ENCODE results near the gene CBFA2T3.

The CBFA2T3 gene

DNA sequence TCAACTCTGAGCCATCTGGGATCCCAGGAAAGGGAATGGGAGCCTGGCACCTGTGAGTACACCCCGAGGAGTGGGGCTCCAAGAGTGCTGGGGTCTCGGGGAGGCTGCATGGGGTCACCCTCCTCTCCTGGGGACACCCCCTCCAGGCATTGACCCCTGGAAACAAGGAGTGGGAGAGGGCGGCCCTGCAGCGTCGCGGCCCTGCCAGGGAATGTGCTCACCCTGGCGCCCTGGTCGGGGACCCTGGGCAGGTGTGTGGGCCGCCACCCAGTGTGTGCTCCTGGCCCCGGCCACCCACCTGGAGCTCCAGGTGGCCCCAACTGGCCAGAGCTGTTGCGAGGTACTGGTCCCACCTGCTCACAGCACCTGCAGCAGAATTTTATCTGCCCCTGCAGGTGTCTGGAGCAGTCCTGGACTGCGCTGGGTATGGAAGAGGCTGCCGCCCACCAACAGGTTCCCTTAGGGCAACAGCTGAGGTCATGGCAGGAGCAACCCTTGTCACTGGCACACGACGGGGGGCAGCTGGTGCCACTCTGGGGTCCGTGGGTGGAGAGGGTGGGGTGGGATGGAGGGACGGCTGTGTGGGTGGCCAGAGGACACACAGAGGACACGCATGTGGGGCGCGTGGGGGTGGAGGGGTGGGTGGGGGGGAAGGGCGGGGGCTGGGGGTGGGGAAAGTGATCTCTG lies 105.1 kb downstream of the CBFA2T3 start:
- H3K27ac ChIP-seq (ENCODE audit: low read depth, low read length): no peak overlapping the region
- no peaks in the 10 kb centered on the region for H3K4me1 ChIP-seq (ENCODE audit: control insufficient read depth, insufficient read depth, low read length)
- no peak overlapping the region for H3K4me3 ChIP-seq (ENCODE audit: low read depth, low read length)
- H3K36me3 ChIP-seq (ENCODE audit: control insufficient read depth, insufficient read depth, low read length): no peaks in the 10 kb centered on the region
- H3K9me3 ChIP-seq (ENCODE audit: control insufficient read depth, insufficient read depth, low read length): no peaks in the 10 kb centered on the region
- no peak overlapping the region for H3K9ac ChIP-seq (ENCODE audit: low read depth, low read length)
- H3K27me3 ChIP-seq (ENCODE audit: control insufficient read depth, insufficient read depth, low read length): no peaks in the 10 kb centered on the region

GRCh38 chr16:88871349-88871702 lies 105.7 kb downstream of the CBFA2T3 start:
- H3K27ac ChIP-seq (ENCODE audit: low read depth, low read length): no peak overlapping the region
- H3K9me3 ChIP-seq (ENCODE audit: control insufficient read depth, insufficient read depth, low read length): no peaks in the 10 kb centered on the region
- no peaks in the 10 kb centered on the region for H3K36me3 ChIP-seq (ENCODE audit: control insufficient read depth, insufficient read depth, low read length)
- H3K4me1 ChIP-seq (ENCODE audit: control insufficient read depth, insufficient read depth, low read length): no peaks in the 10 kb centered on the region
- H3K4me3 ChIP-seq (ENCODE audit: low read depth, low read length): no peak overlapping the region
- H3K27me3 ChIP-seq (ENCODE audit: control insufficient read depth, insufficient read depth, low read length): no peaks in the 10 kb centered on the region
- no peak overlapping the region for H3K9ac ChIP-seq (ENCODE audit: low read depth, low read length)

GRCh38 chr16:88870608-88871348 lies 106.2 kb downstream of the CBFA2T3 start:
- no peak overlapping the region for H3K27ac ChIP-seq (ENCODE audit: low read depth, low read length)
- no peaks in the 10 kb centered on the region for H3K27me3 ChIP-seq (ENCODE audit: control insufficient read depth, insufficient read depth, low read length)
- no peak overlapping the region for H3K4me3 ChIP-seq (ENCODE audit: low read depth, low read length)
- no peak overlapping the region for H3K9ac ChIP-seq (ENCODE audit: low read depth, low read length)
- no peaks in the 10 kb centered on the region for H3K9me3 ChIP-seq (ENCODE audit: control insufficient read depth, insufficient read depth, low read length)
- H3K36me3 ChIP-seq (ENCODE audit: control insufficient read depth, insufficient read depth, low read length): no peaks in the 10 kb centered on the region
- H3K4me1 ChIP-seq (ENCODE audit: control insufficient read depth, insufficient read depth, low read length): no peaks in the 10 kb centered on the region

DNA sequence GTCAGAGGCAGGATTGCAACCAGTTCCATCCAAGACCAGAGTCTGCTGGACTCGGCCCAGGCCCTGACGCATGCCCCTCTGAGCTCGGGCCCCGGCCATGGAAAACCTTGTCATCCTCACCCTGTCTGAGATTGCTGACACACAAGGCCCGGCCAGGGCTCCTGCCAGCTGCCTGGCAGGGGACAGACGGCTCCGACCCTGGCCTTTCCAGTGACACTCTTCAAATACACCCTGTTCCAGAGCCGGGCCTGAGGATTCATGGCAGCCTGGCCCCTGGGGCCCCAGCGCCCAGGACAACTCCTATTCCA lies 107.4 kb downstream of the CBFA2T3 start:
- no peak overlapping the region for H3K27ac ChIP-seq (ENCODE audit: low read depth, low read length)
- H3K27me3 ChIP-seq (ENCODE audit: control insufficient read depth, insufficient read depth, low read length): no peaks in the 10 kb centered on the region

GRCh38 chr16:88868974-88869672 lies 107.9 kb downstream of the CBFA2T3 start:
- no peak overlapping the region for H3K27ac ChIP-seq (ENCODE audit: low read depth, low read length)

More for the DNA sequence above, 107.4 kb downstream of the CBFA2T3 start:
- Histone ChIP-seq H3K9me3 (ENCODE audit: control insufficient read depth, insufficient read depth, low read length) (no peaks in the 10 kb centered on the region), H3K36me3 (ENCODE audit: control insufficient read depth, insufficient read depth, low read length) (no peaks in the 10 kb centered on the region), H3K4me3 (ENCODE audit: low read depth, low read length) (no peak overlapping the region), H3K9ac (ENCODE audit: low read depth, low read length) (no peak overlapping the region), H3K4me1 (ENCODE audit: control insufficient read depth, insufficient read depth, low read length) (no peaks in the 10 kb centered on the region)

GRCh38 chr16:88867581-88868246 lies 109.3 kb downstream of the CBFA2T3 start:
- H3K27me3 ChIP-seq (ENCODE audit: control insufficient read depth, insufficient read depth, low read length): no peaks in the 10 kb centered on the region
- H3K36me3 ChIP-seq (ENCODE audit: control insufficient read depth, insufficient read depth, low read length): 0 out of 2 replicates have a peak, but pooled peaks cover 1% of the 10 kb centered on the region
- no peak overlapping the region for H3K9ac ChIP-seq (ENCODE audit: low read depth, low read length)
- no peaks in the 10 kb centered on the region for H3K9me3 ChIP-seq (ENCODE audit: control insufficient read depth, insufficient read depth, low read length)
- no peak overlapping the region for H3K4me3 ChIP-seq (ENCODE audit: low read depth, low read length)
- no peaks in the 10 kb centered on the region for H3K4me1 ChIP-seq (ENCODE audit: control insufficient read depth, insufficient read depth, low read length)
- no peak overlapping the region for H3K27ac ChIP-seq (ENCODE audit: low read depth, low read length)

More at GRCh38 chr16:88868974-88869672, 107.9 kb downstream of the CBFA2T3 start:
- Histone ChIP-seq H3K4me1 (ENCODE audit: control insufficient read depth, insufficient read depth, low read length) (no peaks in the 10 kb centered on the region), H3K36me3 (ENCODE audit: control insufficient read depth, insufficient read depth, low read length) (no peaks in the 10 kb centered on the region), H3K27me3 (ENCODE audit: control insufficient read depth, insufficient read depth, low read length) (no peaks in the 10 kb centered on the region), H3K9me3 (ENCODE audit: control insufficient read depth, insufficient read depth, low read length) (no peaks in the 10 kb centered on the region), H3K4me3 (ENCODE audit: low read depth, low read length) (no peak overlapping the region), H3K9ac (ENCODE audit: low read depth, low read length) (no peak overlapping the region)

DNA sequence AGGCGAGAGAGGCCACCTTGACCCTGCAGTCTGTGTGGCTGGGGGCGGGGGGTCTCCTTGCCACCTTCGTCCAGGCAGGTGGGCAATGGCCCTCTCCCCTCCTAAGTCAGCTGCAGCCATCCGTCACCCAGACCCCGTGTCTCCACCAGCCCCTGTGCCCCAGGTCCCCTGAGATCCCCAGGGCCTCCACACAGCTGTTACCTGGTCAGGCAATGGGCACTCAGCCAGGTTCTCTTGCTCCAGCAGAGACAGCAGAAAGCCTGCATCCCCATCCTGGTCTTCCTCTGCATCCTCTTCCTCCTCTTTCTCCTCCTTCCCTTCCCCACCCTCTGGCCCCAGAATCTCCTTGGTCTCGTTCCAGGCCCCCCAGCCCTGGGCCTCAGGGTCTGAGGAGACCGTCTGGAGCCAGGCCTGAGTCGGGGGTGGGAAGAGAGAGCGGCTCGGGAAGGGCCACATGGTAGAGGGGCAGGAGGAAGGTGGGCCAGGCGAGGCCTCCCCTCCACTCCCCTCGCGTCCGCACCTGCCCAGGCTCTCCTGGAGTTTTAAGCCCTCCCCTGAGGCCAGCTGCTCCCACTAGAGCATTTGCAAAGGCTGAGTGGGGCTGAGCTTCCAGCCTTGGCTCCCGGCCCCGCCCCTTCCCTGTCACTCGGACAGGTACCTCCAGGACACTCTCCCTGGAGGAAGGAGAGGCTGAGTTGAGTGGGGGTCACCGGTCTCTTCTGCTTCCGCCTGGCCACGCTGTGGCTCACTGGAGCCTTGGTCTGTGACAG lies 110.7 kb downstream of the CBFA2T3 start, which contains the start of gene PABPN1L:
Gene PABPN1L, minus strand, starts transcription at position 510 of the 770 bp plus-strand sequence. Its CDS starts 54 bp downstream, at position 456.
- Histone ChIP-seq H3K27me3 (ENCODE audit: control insufficient read depth, insufficient read depth, low read length) (no peaks in the 10 kb centered on the region), H3K27ac (ENCODE audit: low read depth, low read length) (no peak within 1 kb of the TSS), H3K4me1 (ENCODE audit: control insufficient read depth, insufficient read depth, low read length) (no peaks in the 10 kb centered on the region), H3K36me3 (ENCODE audit: control insufficient read depth, insufficient read depth, low read length) (peaks cover 14% of the 10 kb centered on the region; the same call in 1 of the 2 replicates), H3K4me3 (ENCODE audit: low read depth, low read length) (no peak within 1 kb of the TSS), H3K9me3 (ENCODE audit: control insufficient read depth, insufficient read depth, low read length) (no peaks in the 10 kb centered on the region), H3K9ac (ENCODE audit: low read depth, low read length) (no peak within 1 kb of the TSS)

DNA sequence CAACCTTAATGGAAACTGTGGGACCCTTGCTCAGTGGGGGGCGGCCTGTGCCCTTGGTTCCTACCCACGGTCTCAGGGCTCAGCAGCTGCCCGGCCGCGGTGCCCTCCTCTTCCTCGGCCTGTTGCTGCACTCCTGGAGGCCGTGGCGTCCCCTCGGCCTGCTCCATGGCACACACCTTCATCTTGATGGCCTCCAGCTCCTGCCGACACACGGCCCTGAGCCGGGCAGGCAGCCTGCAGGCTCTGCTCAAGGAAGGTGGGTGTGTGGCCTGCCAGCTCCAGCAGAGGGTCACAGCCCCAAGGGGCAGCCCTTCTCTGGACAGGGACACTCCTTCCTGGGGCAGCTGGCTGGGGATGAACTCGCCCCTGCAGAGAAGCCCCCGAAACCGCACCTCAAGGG lies 111.3 kb downstream of the CBFA2T3 start:
- H3K36me3 ChIP-seq (ENCODE audit: control insufficient read depth, insufficient read depth, low read length): peaks cover 20% of the 10 kb centered on the region
- H3K27ac ChIP-seq (ENCODE audit: low read depth, low read length): no peak overlapping the region
- no peak overlapping the region for H3K9ac ChIP-seq (ENCODE audit: low read depth, low read length)
- no peaks in the 10 kb centered on the region for H3K9me3 ChIP-seq (ENCODE audit: control insufficient read depth, insufficient read depth, low read length)
- H3K4me1 ChIP-seq (ENCODE audit: control insufficient read depth, insufficient read depth, low read length): no peaks in the 10 kb centered on the region
- H3K4me3 ChIP-seq (ENCODE audit: low read depth, low read length): no peak overlapping the region
- H3K27me3 ChIP-seq (ENCODE audit: control insufficient read depth, insufficient read depth, low read length): no peaks in the 10 kb centered on the region

- Histone ChIP-seq H3K36me3 (ENCODE audit: control insufficient read depth, insufficient read depth, low read length) (peaks cover 25% of the 10 kb centered on the region), H3K27me3 (ENCODE audit: control insufficient read depth, insufficient read depth, low read length) (no peaks in the 10 kb centered on the region), H3K9me3 (ENCODE audit: control insufficient read depth, insufficient read depth, low read length) (no peaks in the 10 kb centered on the region), H3K27ac (ENCODE audit: low read depth, low read length) (no peak overlapping the region), H3K4me1 (ENCODE audit: control insufficient read depth, insufficient read depth, low read length) (no peaks in the 10 kb centered on the region), H3K9ac (ENCODE audit: low read depth, low read length) (no peak overlapping the region), H3K4me3 (ENCODE audit: low read depth, low read length) (no peak overlapping the region)
Observed at GRCh38 chr16:88865310-88865709, 111.7 kb downstream of the CBFA2T3 start.

GRCh38 chr16:88864521-88864920 lies 112.5 kb downstream of the CBFA2T3 start:
- Histone ChIP-seq H3K36me3 (ENCODE audit: control insufficient read depth, insufficient read depth, low read length) (peaks cover 32% of the 10 kb centered on the region), H3K4me3 (ENCODE audit: low read depth, low read length) (no peak overlapping the region), H3K27me3 (ENCODE audit: control insufficient read depth, insufficient read depth, low read length) (no peaks in the 10 kb centered on the region), H3K9me3 (ENCODE audit: control insufficient read depth, insufficient read depth, low read length) (no peaks in the 10 kb centered on the region), H3K4me1 (ENCODE audit: control insufficient read depth, insufficient read depth, low read length) (no peaks in the 10 kb centered on the region), H3K9ac (ENCODE audit: low read depth, low read length) (no peak overlapping the region), H3K27ac (ENCODE audit: low read depth, low read length) (no peak overlapping the region)
